Umbilical cord (tissue), 2 donors: ENCODE data around the gene SEL1L2. TPM values are rescaled to one million over a fixed set of nuclear protein-coding genes. Genes with fewer than 3 reads are reported as not detected.

ENCODE experiments used
- DNase-seq: peaks from one replicate; pipeline ENCODE4 v3.0.0-alpha.2; 2015; ENCODE audit warnings: low spot score
- total RNA-seq: library from RNA; depleted of rRNA; stranded (reverse); fragments of >200 nt; gene quantifications from one replicate; pipeline ENCODE4 v1.2.3, GENCODE V29; 2014; ENCODE audit warnings: low replicate concordance; ENCODE audit not compliant: insufficient read depth

The SEL1L2 gene
- total RNA-seq, 1 donor from 2014 or later, result 13.7 TPM

- no peak for DNase-seq
Measured at GRCh38 chr20:13930281-13930680, 60.1 kb downstream of the SEL1L2 start.

GRCh38 chr20:13929836-13930235, 60.6 kb downstream of the SEL1L2 start:
- DNase-seq, result no peak

GRCh38 chr20:13928901-13929300, 61.5 kb downstream of the SEL1L2 start:
- DNase-seq, result peak; percentile 59

- DNase-seq, result peak; percentile 14
Measured at GRCh38 chr20:13927171-13927570, 63.2 kb downstream of the SEL1L2 start.

GRCh38 chr20:13922241-13922640, 68.2 kb downstream of the SEL1L2 start:
- no peak for DNase-seq

GRCh38 chr20:13915284-13915683, 75.1 kb downstream of the SEL1L2 start:
- DNase-seq, result no peak

GRCh38 chr20:13913572-13913971, 76.8 kb downstream of the SEL1L2 start:
- no peak for DNase-seq

GRCh38 chr20:13913131-13913530, 77.3 kb downstream of the SEL1L2 start:
- DNase-seq, result no peak

GRCh38 chr20:13910492-13910891, 79.9 kb downstream of the SEL1L2 start:
- no peak for DNase-seq

- no peak for DNase-seq
Measured at GRCh38 chr20:13909067-13909466, 81.3 kb downstream of the SEL1L2 start.

GRCh38 chr20:13904766-13905165, 85.6 kb downstream of the SEL1L2 start:
- no peak for DNase-seq

- no peak for DNase-seq
Measured at GRCh38 chr20:13900496-13900895, 89.9 kb downstream of the SEL1L2 start.

GRCh38 chr20:13898012-13898612, 92.3 kb downstream of the SEL1L2 start:
- DNase-seq, result no peak

- DNase-seq, result no peak
Measured at GRCh38 chr20:13891575-13891974, 98.8 kb downstream of the SEL1L2 start.

- DNase-seq, result no peak
Measured at GRCh38 chr20:13884803-13885202, 105.6 kb downstream of the SEL1L2 start.

GRCh38 chr20:13883425-13883824, 107.0 kb downstream of the SEL1L2 start:
- DNase-seq, result no peak

GRCh38 chr20:13878566-13878965, 111.8 kb downstream of the SEL1L2 start:
- DNase-seq, result no peak

- DNase-seq, result peak; percentile 84
Measured at GRCh38 chr20:13877793-13878192, 112.6 kb downstream of the SEL1L2 start.

GRCh38 chr20:13875265-13875811, 115.1 kb downstream of the SEL1L2 start:
- no peak for DNase-seq

- peak; percentile 34 for DNase-seq
Measured at GRCh38 chr20:13874394-13875157, 115.8 kb downstream of the SEL1L2 start.

- DNase-seq, result no peak
Measured at GRCh38 chr20:13873831-13874230, 116.6 kb downstream of the SEL1L2 start.

GRCh38 chr20:13870170-13870748, 120.2 kb downstream of the SEL1L2 start:
- DNase-seq, result no peak

GRCh38 chr20:13868331-13868730, 122.1 kb downstream of the SEL1L2 start:
- peak; percentile 49 for DNase-seq
